GM03348 (cell line): Measurements from ENCODE around the gene HOXA7.

Experiments used
- DNase-seq: peaks from one replicate; pipeline ENCODE4 v3.0.0; 2012; ENCODE audit warnings: low spot score

Gene HOXA7

GRCh38 chr7:27156508-27156898 is at the start of gene HOXA7:
Gene HOXA7, minus strand, starts transcription at chr7:27156675. Its CDS starts 130 bp downstream, at chr7:27156545.
- DNase-seq, result peak; percentile 85

GRCh38 chr7:27205325-27206280 is 49.1 kb upstream of the HOXA7 start:
- DNase-seq, result no peak

- peak; percentile 44 for DNase-seq
Observed at GRCh38 chr7:27204851-27205322, 48.4 kb upstream of the HOXA7 start.

- DNase-seq, result no peak
Observed at GRCh38 chr7:27203964-27204594, 47.6 kb upstream of the HOXA7 start.

- no peak for DNase-seq
Observed at GRCh38 chr7:27203365-27203953, 47.0 kb upstream of the HOXA7 start.

GRCh38 chr7:27202862-27203134 is 46.3 kb upstream of the HOXA7 start:
- DNase-seq, result no peak

- no peak for DNase-seq
Observed at GRCh38 chr7:27202018-27202861, 45.8 kb upstream of the HOXA7 start.

- no peak for DNase-seq
Observed at GRCh38 chr7:27201580-27202017, 45.1 kb upstream of the HOXA7 start.

GRCh38 chr7:27200761-27201579 is 44.5 kb upstream of the HOXA7 start:
- no peak for DNase-seq

- peak; percentile 82 for DNase-seq
Observed at GRCh38 chr7:27199849-27200760, 43.6 kb upstream of the HOXA7 start, which contains the start of gene HOXA13. Gene HOXA13, minus strand, starts transcription at chr7:27200091. Its CDS starts 14 bp downstream, at chr7:27200077.

- peak; percentile 45 for DNase-seq
Observed at GRCh38 chr7:27198871-27199801, 42.7 kb upstream of the HOXA7 start.

- no peak for DNase-seq
Observed at GRCh38 chr7:27198138-27198841, 41.8 kb upstream of the HOXA7 start.

- DNase-seq, result no peak
Observed at GRCh38 chr7:27197137-27198042, 40.9 kb upstream of the HOXA7 start.

GRCh38 chr7:27196287-27196767 is 39.9 kb upstream of the HOXA7 start:
- DNase-seq, result peak; percentile 70

- no peak for DNase-seq
Observed at GRCh38 chr7:27194686-27195379, 38.4 kb upstream of the HOXA7 start.

GRCh38 chr7:27194002-27194352 is 37.5 kb upstream of the HOXA7 start:
- no peak for DNase-seq
